Measurements from ENCODE around the gene AUP1. TPM values are rescaled to one million over a fixed set of nuclear protein-coding genes. Genes with fewer than 3 reads are reported as not detected.

Gene AUP1
- total and polyA plus RNA-seq, 9 donors: 57.1 to 101 (median 70.4) TPM

DNA sequence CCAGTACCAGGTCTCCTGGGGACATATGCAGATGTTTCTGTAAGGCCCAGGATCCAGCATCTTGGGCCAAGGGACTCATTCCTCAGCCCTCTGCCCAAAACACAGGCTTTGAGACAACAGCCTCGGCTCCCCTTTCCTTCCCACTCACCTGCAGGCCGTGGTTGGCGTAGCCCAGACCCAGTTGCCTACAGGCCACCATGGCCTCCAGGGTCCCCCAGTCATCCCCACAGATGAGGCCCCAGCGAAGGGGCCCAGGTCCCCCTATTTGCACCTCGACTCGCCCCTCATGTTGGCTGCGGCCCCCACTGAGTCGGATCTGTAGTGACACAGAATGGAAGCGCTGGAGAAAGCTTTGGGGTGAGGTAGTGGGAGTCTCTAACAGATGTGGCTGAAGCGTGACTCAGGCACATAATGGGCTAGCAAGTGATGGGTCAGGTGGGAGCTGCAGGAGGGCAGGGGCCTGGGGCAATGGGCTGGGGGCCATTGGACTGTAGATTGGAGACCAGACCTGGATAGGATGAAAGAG, 6.0 kb upstream of the AUP1 start:
- TF ChIP-seq POLR2A (IDR thresholded peaks at IDR 0.05) (no peak), CTCF (IDR thresholded peaks at IDR 0.05) (no peak), EP300 (IDR thresholded peaks at IDR 0.05) (no peak)
- intact Hi-C loops (cut with DNase I): no loop called here

DNA sequence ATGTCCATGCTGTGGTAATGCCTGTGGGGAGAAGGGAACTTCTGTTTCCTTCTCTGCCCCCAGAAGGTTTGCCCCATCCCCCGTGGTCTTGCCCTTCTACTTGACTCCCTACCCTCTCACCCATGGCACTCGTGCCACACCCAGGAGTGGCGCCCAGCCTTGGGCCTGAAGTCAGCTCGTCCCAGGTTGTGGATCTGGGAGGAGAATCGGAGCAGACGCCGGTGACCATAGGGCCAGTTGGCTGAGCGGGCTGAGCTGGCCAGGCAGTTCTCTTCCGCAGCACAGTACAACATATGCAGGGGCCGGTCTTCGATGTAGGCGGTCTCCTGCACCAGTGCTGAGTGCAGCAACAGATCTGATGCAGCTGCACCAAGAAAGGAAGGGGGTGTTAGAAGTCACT, 4.9 kb upstream of the AUP1 start:
- no peaks in the 10 kb centered on the region for H3K9me3 ChIP-seq
- H3K4me1 ChIP-seq (ENCODE audit: insufficient read depth): peaks cover 7% of the 10 kb centered on the region
- 76 to 84% (median 80%) methylated on average over 12 of the region's 12 CpGs for WGBS, 3 donors
- H3K36me3 ChIP-seq: no peaks in the 10 kb centered on the region
- H3K27ac ChIP-seq: no peak overlapping the region
- no peaks in the 10 kb centered on the region for H3K27me3 ChIP-seq
- TF ChIP-seq CTCF (IDR thresholded peaks at IDR 0.05) (no peak), EP300 (IDR thresholded peaks at IDR 0.05) (no peak), POLR2A (IDR thresholded peaks at IDR 0.05) (no peak)
- intact Hi-C loops (cut with DNase I): loop anchor here in 1 of 4 donors (5.0 kb wide), 1 partner anchor 52 kb away; the partner anchor contains the start of genes CCDC142 and TTC31
- no peak overlapping the region for H3K4me3 ChIP-seq
- no peak for DNase-seq

More for the DNA sequence above, 6.0 kb upstream of the AUP1 start:
- Histone ChIP-seq H3K27me3 (no peaks in the 10 kb centered on the region), H3K27ac (no peak overlapping the region), H3K4me1 (ENCODE audit: insufficient read depth) (peaks cover 5% of the 10 kb centered on the region), H3K4me3 (no peak overlapping the region), H3K9me3 (no peaks in the 10 kb centered on the region), H3K36me3 (no peaks in the 10 kb centered on the region)
- no peak for DNase-seq
- 81 to 90% (median 90%) methylated on average over 10 of the region's 10 CpGs for WGBS, 3 donors

- H3K9me3 ChIP-seq: no peaks in the 10 kb centered on the region
- TF ChIP-seq CTCF (IDR thresholded peaks at IDR 0.05) (no peak), EP300 (IDR thresholded peaks at IDR 0.05) (no peak), POLR2A (IDR thresholded peaks at IDR 0.05) (no peak)
- no peaks in the 10 kb centered on the region for H3K27me3 ChIP-seq
- 66 to 75% (median 72%) methylated on average over 4 of the region's 4 CpGs for WGBS, 3 donors
- intact Hi-C loops (cut with DNase I): loop anchor here in 1 of 4 donors (5.0 kb wide), 1 partner anchor 51 kb away; the partner anchor contains the start of genes CCDC142 and TTC31
- no peaks in the 10 kb centered on the region for H3K36me3 ChIP-seq
- H3K27ac ChIP-seq: no peak overlapping the region
- no peak for DNase-seq
- H3K4me1 ChIP-seq (ENCODE audit: insufficient read depth): peaks cover 12% of the 10 kb centered on the region
- no peak overlapping the region for H3K4me3 ChIP-seq
Measured at GRCh38 chr2:74533464-74533863, 4.0 kb upstream of the AUP1 start.

- Histone ChIP-seq H3K36me3 (no peaks in the 10 kb centered on the region), H3K4me3 (no peak overlapping the region), H3K9me3 (no peaks in the 10 kb centered on the region), H3K27me3 (no peaks in the 10 kb centered on the region), H3K4me1 (ENCODE audit: insufficient read depth) (peaks cover 13% of the 10 kb centered on the region), H3K27ac (no peak overlapping the region)
- DNase-seq: no peak
- TF ChIP-seq CTCF (IDR thresholded peaks at IDR 0.05) (no peak), POLR2A (IDR thresholded peaks at IDR 0.05) (no peak), EP300 (IDR thresholded peaks at IDR 0.05) (no peak)
- intact Hi-C loops (cut with DNase I): loop anchor here in 1 of 4 donors (5.0 kb wide), 1 partner anchor 50 kb away; the partner anchor contains the start of genes CCDC142 and TTC31
Measured at GRCh38 chr2:74532222-74532621, 2.7 kb upstream of the AUP1 start.
